ENCODE results near the gene MGME1.

- TF ChIP-seq CTCF (IDR thresholded peaks at IDR 0.05) (no peak), POLR2AphosphoS5 (IDR thresholded peaks at IDR 0.05) (no peak)
Observed at GRCh38 chr20:18019068-18019467, 50.2 kb downstream of the MGME1 start.

All from sigmoid colon (tissue), 4 donors.